ENCODE measurements around the gene CHST15.
A peak's percentile ranks its signal among the peaks of the same experiment; 100 is the strongest.

Gene CHST15

GRCh38 chr10:124075231-124075955 lies 18.0 kb downstream of the CHST15 start:
- H3K27ac ChIP-seq (ENCODE audit: low read length) = peak overlapping the region; percentile 50; the same call in 1 of the 2 replicates
- no peak for TF ChIP-seq EZH2 (IDR thresholded peaks at IDR 0.05; ENCODE audit: borderline replicate concordance, low read depth, low read length, severe bottlenecking)
- TF ChIP-seq CTCF (IDR thresholded peaks at IDR 0.05; ENCODE audit: borderline replicate concordance, extremely low read depth, low read length, poor library complexity, severe bottlenecking) = no peak
- no peak for DNase-seq

GRCh38 chr10:124074501-124075109 lies 18.8 kb downstream of the CHST15 start:
- H3K4me1 ChIP-seq (ENCODE audit: insufficient read depth, low read length) = peaks cover 53% of the 10 kb centered on the region
- no peak overlapping the region for H3K4me2 ChIP-seq (ENCODE audit: insufficient read depth, low read length)
- H3K79me2 ChIP-seq (ENCODE audit: insufficient read depth, low read length) = no peaks in the 10 kb centered on the region; the same call in 1 of the 2 replicates
- no peaks in the 10 kb centered on the region for H3K27me3 ChIP-seq (ENCODE audit: insufficient read depth, low read length, poor library complexity)
- H3K9me3 ChIP-seq (ENCODE audit: insufficient read depth, low read length, severe bottlenecking) = no peaks in the 10 kb centered on the region
- H4K20me1 ChIP-seq (ENCODE audit: insufficient read depth, low read length) = no peaks in the 10 kb centered on the region
- H2AFZ ChIP-seq (ENCODE audit: low read depth, low read length) = no peak overlapping the region
- peak overlapping the region; percentile 52 for H3K27ac ChIP-seq (ENCODE audit: low read length)
- no peak overlapping the region for H3K9ac ChIP-seq (ENCODE audit: low read depth, low read length)
- no peaks in the 10 kb centered on the region for H3K36me3 ChIP-seq (ENCODE audit: insufficient read depth, low read length)
- TF ChIP-seq CTCF (IDR thresholded peaks at IDR 0.05; ENCODE audit: borderline replicate concordance, extremely low read depth, low read length, poor library complexity, severe bottlenecking) (no peak), EZH2 (IDR thresholded peaks at IDR 0.05; ENCODE audit: borderline replicate concordance, low read depth, low read length, severe bottlenecking) (no peak)
- ATAC-seq (ENCODE audit: insufficient read depth, low read depth) = peak; percentile 44
- DNase-seq = peak; percentile 70
- no peak overlapping the region for H3K4me3 ChIP-seq (ENCODE audit: low read depth in 1 of 2, low read length in 2 of 2)

More at GRCh38 chr10:124075231-124075955, 18.0 kb downstream of the CHST15 start:
- Histone ChIP-seq H2AFZ (ENCODE audit: low read depth, low read length) (no peak overlapping the region), H3K4me3 (ENCODE audit: low read depth in 1 of 2, low read length in 2 of 2) (no peak overlapping the region), H3K9ac (ENCODE audit: low read depth, low read length) (no peak overlapping the region), H4K20me1 (ENCODE audit: insufficient read depth, low read length) (no peaks in the 10 kb centered on the region), H3K4me1 (ENCODE audit: insufficient read depth, low read length) (peaks cover 53% of the 10 kb centered on the region), H3K9me3 (ENCODE audit: insufficient read depth, low read length, severe bottlenecking) (no peaks in the 10 kb centered on the region), H3K27me3 (ENCODE audit: insufficient read depth, low read length, poor library complexity) (no peaks in the 10 kb centered on the region), H3K4me2 (ENCODE audit: insufficient read depth, low read length) (no peak overlapping the region), H3K36me3 (ENCODE audit: insufficient read depth, low read length) (no peaks in the 10 kb centered on the region), H3K79me2 (ENCODE audit: insufficient read depth, low read length) (no peaks in the 10 kb centered on the region; the same call in 1 of the 2 replicates)
- ATAC-seq (ENCODE audit: insufficient read depth, low read depth) = no peak

- Histone ChIP-seq H3K79me2 (ENCODE audit: insufficient read depth, low read length) (no peaks in the 10 kb centered on the region; the same call in 1 of the 2 replicates), H3K9ac (ENCODE audit: low read depth, low read length) (no peak overlapping the region), H3K4me1 (ENCODE audit: insufficient read depth, low read length) (peaks cover 53% of the 10 kb centered on the region), H3K4me3 (ENCODE audit: low read depth in 1 of 2, low read length in 2 of 2) (no peak overlapping the region), H4K20me1 (ENCODE audit: insufficient read depth, low read length) (no peaks in the 10 kb centered on the region), H2AFZ (ENCODE audit: low read depth, low read length) (no peak overlapping the region), H3K27ac (ENCODE audit: low read length) (peak overlapping the region; percentile 84), H3K4me2 (ENCODE audit: insufficient read depth, low read length) (no peak overlapping the region), H3K27me3 (ENCODE audit: insufficient read depth, low read length, poor library complexity) (no peaks in the 10 kb centered on the region), H3K36me3 (ENCODE audit: insufficient read depth, low read length) (no peaks in the 10 kb centered on the region), H3K9me3 (ENCODE audit: insufficient read depth, low read length, severe bottlenecking) (no peaks in the 10 kb centered on the region)
- TF ChIP-seq EZH2 (IDR thresholded peaks at IDR 0.05; ENCODE audit: borderline replicate concordance, low read depth, low read length, severe bottlenecking) = no peak
- no peak for TF ChIP-seq CTCF (IDR thresholded peaks at IDR 0.05; ENCODE audit: borderline replicate concordance, extremely low read depth, low read length, poor library complexity, severe bottlenecking)
- ATAC-seq (ENCODE audit: insufficient read depth, low read depth) (no peak), DNase-seq (no peak)
Measured at GRCh38 chr10:124073978-124074377, 19.4 kb downstream of the CHST15 start.
